Common myeloid progenitor, CD34-positive (primary cell): ENCODE results near the gene HNRNPC.

ENCODE experiments used
- CTCF ChIA-PET: fragments of 350-600 bp; sonication (Branson Sonifier 250); formaldehyde crosslinking; loops from one replicate; lab custom pipeline; 2021; ENCODE audit warnings: antibody characterized with exemption; lab: Charles Lee
- POLR2A ChIA-PET: fragments of 350-600 bp; sonication (Branson Sonifier 250); formaldehyde crosslinking; loops from one replicate; lab custom pipeline; 2021; ENCODE audit warnings: antibody characterized with exemption; lab: Charles Lee
- DNase-seq, 3 donors: peaks; one replicate each; pipeline versions ENCODE4 v3.0.0 to v3.0.0-alpha.2; 2013
- H3K27ac ChIP-seq, 2 experiments: 1 replicate in 1 of 2; 2 replicates in 1 of 2; pipeline ENCODE4 v1.7.0; 2013; ENCODE audit warnings: inconsistent platforms in 2 of 2, low read length in 2 of 2, mild to moderate bottlenecking in 2 of 2, low read depth in 1 of 2, moderate library complexity in 1 of 2; ENCODE audit not compliant: severe bottlenecking in 2 of 2, insufficient read depth in 1 of 2, poor library complexity in 1 of 2
- H3K27me3 ChIP-seq, 5 experiments: replicated peaks in 2 of 5; 1 replicate in 3 of 5; 2 replicates in 2 of 5; pipeline versions ENCODE4 v1.6.1 to v1.7.0; 2013; ENCODE audit warnings: low read length in 4 of 5, mild to moderate bottlenecking in 2 of 5, moderate library complexity in 2 of 5, inconsistent platforms in 1 of 5; ENCODE audit not compliant: insufficient read depth in 5 of 5, control insufficient read depth in 4 of 5
- H3K36me3 ChIP-seq, 4 experiments: 1 replicate in 2 of 4; 2 replicates in 2 of 4; pipeline versions ENCODE4 v1.6.1 to v1.7.0; 2013; ENCODE audit warnings: low read length in 3 of 4, control low read depth in 1 of 4, mild to moderate bottlenecking in 1 of 4; ENCODE audit not compliant: control insufficient read depth in 4 of 4, insufficient read depth in 4 of 4
- H3K4me1 ChIP-seq, 4 experiments: 1 replicate in 3 of 4; 2 replicates in 1 of 4; pipeline versions ENCODE4 v1.6.1 to v1.7.1; 2013; ENCODE audit warnings: low read length in 3 of 4, mild to moderate bottlenecking in 3 of 4, control low read depth in 1 of 4, inconsistent platforms in 1 of 4, moderate library complexity in 1 of 4; ENCODE audit not compliant: control insufficient read depth in 4 of 4, insufficient read depth in 4 of 4; ENCODE audit errors: control extremely low read depth in 1 of 4
- H3K4me3 ChIP-seq, 7 experiments: 1 replicate in 4 of 7; 2 replicates in 3 of 7; pipeline versions ENCODE4 v1.5.1 to v1.7.0; 2013; ENCODE audit warnings: mild to moderate bottlenecking in 7 of 7, low read length in 6 of 7, moderate library complexity in 6 of 7, inconsistent platforms in 2 of 7, low read depth in 2 of 7, control low read depth in 1 of 7; ENCODE audit not compliant: insufficient read depth in 4 of 7, control insufficient read depth in 1 of 7; ENCODE audit errors: extremely low read depth in 1 of 7
- H3K9me3 ChIP-seq, 5 experiments: 1 replicate in 4 of 5; 2 replicates in 1 of 5; pipeline versions ENCODE4 v1.6.1 to v1.7.1; 2013; ENCODE audit warnings: low read length in 4 of 5, mild to moderate bottlenecking in 2 of 5, inconsistent platforms in 1 of 5, low read depth in 1 of 5, moderate library complexity in 1 of 5; ENCODE audit not compliant: control insufficient read depth in 4 of 5, insufficient read depth in 2 of 5; ENCODE audit errors: control extremely low read depth in 1 of 5
- WGBS: methylation state at CpG from one replicate; pipeline ENCODE4 v1.1.5; 2013; ENCODE audit not compliant: insufficient coverage; 5-methylcytosine and 5-hydroxymethylcytosine counted together

Gene HNRNPC

DNA sequence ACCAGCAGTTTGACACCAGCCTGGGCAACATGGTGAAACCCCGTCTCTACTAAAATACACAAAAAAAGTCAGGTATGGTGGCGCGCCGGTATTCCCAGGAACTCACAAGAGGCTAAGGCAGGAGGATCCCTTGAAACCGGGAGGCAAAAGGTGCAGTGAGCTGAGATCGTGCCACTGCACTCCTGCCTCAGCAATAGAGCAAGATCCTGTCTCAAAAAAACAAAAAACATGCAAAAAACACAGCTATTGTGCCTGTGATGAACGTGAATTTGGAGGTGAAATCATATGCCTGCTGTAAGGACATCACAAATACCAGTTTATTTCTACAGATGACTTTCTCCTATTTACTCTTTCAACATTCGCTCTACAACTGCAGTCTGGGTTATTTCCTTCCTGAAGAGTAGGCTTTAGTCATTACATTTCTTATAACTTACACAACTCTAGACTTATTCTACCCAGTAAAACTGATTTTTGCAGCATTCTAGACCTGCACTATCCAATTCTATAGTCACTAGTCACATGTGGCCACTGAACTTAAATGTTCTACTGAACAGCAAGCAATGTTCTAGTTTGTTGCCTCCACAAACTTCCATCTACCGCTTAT lies 48.3 kb downstream of the HNRNPC start:
- Histone ChIP-seq H3K27ac (peak overlapping the region in 1 of 2 experiments; percentile 15), H3K9me3 (no peaks in the 10 kb centered on the region), H3K4me3 (no peak overlapping the region), H3K4me1 (peaks cover 0 to 2% (median 0%) of the 10 kb centered on the region in 4 experiments), H3K27me3 (no peaks in the 10 kb centered on the region), H3K36me3 (peaks cover 24 to 90% (median 69%) of the 10 kb centered on the region in 4 experiments)
- no peak for DNase-seq
- ChIA-PET POLR2A (interaction anchor here (0.5 kb wide), 1 partner anchor 588 kb away, joined by 3 read pairs; no protein-coding TSS in a partner anchor), CTCF (interaction anchor here (1.4 kb wide), 1 partner anchor 12 kb away, joined by 6 read pairs; no protein-coding TSS in a partner anchor)
- WGBS, result 93% methylated on average over 8 of the region's 9 CpGs

GRCh38 chr14:21219561-21220111 lies 49.6 kb downstream of the HNRNPC start:
- no peaks in the 10 kb centered on the region for H3K9me3 ChIP-seq
- no peak overlapping the region for H3K4me3 ChIP-seq
- H3K36me3 ChIP-seq, result peaks cover 18 to 90% (median 71%) of the 10 kb centered on the region in 4 experiments
- ChIA-PET POLR2A (no interaction called here), CTCF (interaction anchor here (1.0 to 1.4 kb wide), 2 partner anchors 10 to 165 kb away, joined by 3 to 6 read pairs; no protein-coding TSS in a partner anchor)
- no peak overlapping the region for H3K27ac ChIP-seq
- no peak for DNase-seq
- 96% methylated on average over 4 of the region's 4 CpGs for WGBS
- no peaks in the 10 kb centered on the region for H3K27me3 ChIP-seq
- H3K4me1 ChIP-seq, result peaks cover 0 to 2% (median 0%) of the 10 kb centered on the region in 4 experiments

DNA sequence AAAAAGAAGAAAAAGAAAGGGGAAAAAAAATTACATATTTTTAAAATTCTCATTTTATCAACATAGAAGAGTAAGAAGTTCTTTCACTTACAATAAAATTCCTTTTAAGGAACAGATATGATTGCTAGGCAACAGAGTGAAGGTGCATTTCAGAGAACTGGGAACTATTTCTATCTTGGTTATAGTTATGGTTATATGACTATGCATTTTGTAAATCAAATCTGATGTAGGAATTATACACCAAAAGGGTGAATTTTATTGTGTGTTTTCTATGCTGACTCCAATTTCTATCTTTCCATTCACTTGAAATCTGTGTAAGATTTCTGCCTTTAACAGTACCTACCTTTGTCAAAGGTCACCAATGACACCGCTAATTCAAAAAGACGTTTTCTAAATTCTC lies 50.1 kb downstream of the HNRNPC start:
- WGBS, result 90% methylated on average over 2 of the region's 2 CpGs
- CTCF ChIA-PET, result interaction anchor here (1.0 kb wide), 1 partner anchor 166 kb away, joined by 3 read pairs; no protein-coding TSS in a partner anchor
- DNase-seq, result no peak
- POLR2A ChIA-PET, result no interaction called here
- Histone ChIP-seq H3K27me3 (no peaks in the 10 kb centered on the region), H3K4me1 (peaks cover 0 to 2% (median under 1%) of the 10 kb centered on the region in 4 experiments), H3K36me3 (peaks cover 18 to 90% (median 72%) of the 10 kb centered on the region in 4 experiments), H3K4me3 (no peak overlapping the region), H3K27ac (no peak overlapping the region), H3K9me3 (no peaks in the 10 kb centered on the region)

DNA sequence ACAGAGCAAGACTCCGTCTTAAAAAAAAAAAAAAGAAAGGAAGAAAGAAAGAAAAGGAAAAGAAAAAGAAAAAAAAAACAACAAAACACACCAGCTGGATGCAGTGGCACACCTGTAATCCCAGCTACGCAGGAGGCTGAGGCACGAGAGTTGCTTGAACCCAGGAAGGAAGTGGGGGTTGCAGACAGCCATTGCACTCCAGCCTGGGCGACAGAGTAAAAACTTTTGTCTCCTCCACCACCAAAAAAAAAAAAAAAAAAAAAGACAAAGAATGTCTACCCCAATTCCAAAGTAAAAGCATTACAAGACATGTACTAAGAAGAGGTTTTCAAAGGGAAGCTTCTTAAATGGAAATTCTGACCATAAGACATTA lies 53.4 kb downstream of the HNRNPC start:
- DNase-seq, result no peak
- CTCF ChIA-PET, result interaction anchor here (1.0 to 1.3 kb wide), 2 partner anchors 25 to 282 kb away, joined by 3 read pairs; no protein-coding TSS in a partner anchor
- no peaks in the 10 kb centered on the region for H3K27me3 ChIP-seq
- peaks cover 0 to 2% (median 0%) of the 10 kb centered on the region in 4 experiments for H3K4me1 ChIP-seq
- peaks cover 32 to 95% (median 69%) of the 10 kb centered on the region in 4 experiments for H3K36me3 ChIP-seq
- H3K9me3 ChIP-seq, result no peaks in the 10 kb centered on the region
- POLR2A ChIA-PET, result interaction anchor here (0.6 to 0.7 kb wide), 2 partner anchors 12 to 261 kb away, joined by 3 read pairs; partner anchors contain the start of genes RAB2B and TOX4
- H3K27ac ChIP-seq, result no peak overlapping the region
- no peak overlapping the region for H3K4me3 ChIP-seq
- 48% methylated on average over 2 of the region's 4 CpGs for WGBS

DNA sequence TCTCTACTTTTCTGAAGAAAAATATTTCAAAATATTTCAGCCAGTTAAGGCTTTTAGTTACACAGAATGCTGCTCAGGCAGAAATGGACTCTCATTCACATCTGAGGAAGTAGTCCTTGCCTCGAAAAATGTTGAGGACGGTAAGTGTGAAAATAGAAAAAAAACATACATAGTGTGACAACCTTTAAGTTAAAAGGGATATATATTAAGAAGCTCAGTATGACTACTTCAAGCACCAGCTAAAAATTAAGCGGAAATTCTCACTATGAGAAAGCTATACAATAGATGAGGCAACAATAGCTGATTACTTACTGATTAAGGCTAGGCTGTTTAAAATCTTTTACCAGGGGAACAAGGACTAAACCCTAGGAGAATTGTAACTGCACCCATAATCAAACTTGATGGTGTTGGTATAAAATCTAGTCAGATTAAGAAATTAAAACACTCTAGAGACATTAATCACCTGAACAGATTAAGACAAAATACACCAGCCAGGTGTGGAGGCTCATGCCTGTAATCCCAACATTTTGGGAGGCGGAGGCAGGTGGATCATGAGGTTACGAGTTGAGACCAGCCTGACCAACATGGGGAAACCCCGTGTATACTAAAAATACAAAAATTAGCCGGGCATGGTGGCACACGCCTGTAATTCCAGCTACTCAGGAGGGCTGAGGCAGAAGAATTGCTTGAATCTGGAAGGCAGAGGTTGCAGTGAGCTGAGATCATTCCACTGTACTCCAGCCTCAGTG lies 53.9 kb downstream of the HNRNPC start:
- ChIA-PET CTCF (interaction anchor here (1.0 to 1.1 kb wide), 2 partner anchors 23 to 283 kb away, joined by 3 read pairs; no protein-coding TSS in a partner anchor), POLR2A (interaction anchor here (0.6 kb wide), 1 partner anchor 262 kb away, joined by 3 read pairs; the partner anchor contains the start of genes RAB2B and TOX4)
- WGBS, result 93% methylated on average over 5 of the region's 8 CpGs

GRCh38 chr14:21213652-21214051 lies 55.6 kb downstream of the HNRNPC start:
- H3K27me3 ChIP-seq, result no peaks in the 10 kb centered on the region
- H3K27ac ChIP-seq, result no peak overlapping the region
- no peaks in the 10 kb centered on the region for H3K9me3 ChIP-seq
- peaks cover 0 to 2% (median 0%) of the 10 kb centered on the region in 4 experiments for H3K4me1 ChIP-seq
- H3K4me3 ChIP-seq, result no peak overlapping the region
- ChIA-PET POLR2A (no interaction called here), CTCF (no interaction called here)
- DNase-seq, result no peak
- WGBS, result no CpG with 5 or more reads among the region's 1 CpG
- H3K36me3 ChIP-seq, result peaks cover 27 to 92% (median 66%) of the 10 kb centered on the region in 4 experiments

More for the DNA sequence above, 53.9 kb downstream of the HNRNPC start:
- Histone ChIP-seq H3K9me3 (no peaks in the 10 kb centered on the region), H3K27me3 (no peaks in the 10 kb centered on the region), H3K4me3 (no peak overlapping the region), H3K27ac (no peak overlapping the region), H3K4me1 (peaks cover 0 to 2% (median 0%) of the 10 kb centered on the region in 4 experiments), H3K36me3 (peaks cover 32 to 90% (median 64%) of the 10 kb centered on the region in 4 experiments)
- no peak for DNase-seq
